SH-SY5Y (cell line): Measurements from ENCODE around the gene DMD.

Source experiments
- GATA2 ChIP-seq: IDR thresholded peaks from 2 replicates; pipeline ENCODE4 v1.6.1; 2011; ENCODE audit warnings: mild to moderate bottlenecking, low read depth, low read length
- GATA3 ChIP-seq: IDR thresholded peaks from 2 replicates; pipeline ENCODE4 v1.6.1; 2011; ENCODE audit warnings: low read depth, mild to moderate bottlenecking, low read length, moderate library complexity

DNA sequence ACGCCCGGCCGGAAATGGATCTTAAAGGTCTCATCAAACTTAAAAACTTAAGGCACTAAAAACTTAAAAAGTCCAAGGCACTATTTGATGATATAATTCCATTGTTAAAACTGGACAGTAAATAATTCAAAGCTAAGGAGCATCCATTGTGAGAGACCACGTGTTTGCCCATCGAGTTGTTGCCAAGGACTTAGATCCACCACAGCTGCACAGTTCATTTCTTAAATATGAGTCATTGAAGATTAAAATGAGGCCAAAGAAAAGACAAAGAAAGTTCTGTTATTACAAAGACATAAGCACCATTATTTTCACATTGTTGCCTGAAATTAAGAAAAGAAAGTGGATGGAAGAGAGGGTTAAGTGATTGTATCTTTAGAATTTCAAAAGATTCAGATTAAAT, 1728.0 kb downstream of the DMD start:
- TF ChIP-seq GATA2, result no peak
- TF ChIP-seq GATA3, result no peak
